Measurements from ENCODE around the gene MARK3. TPM values are rescaled to one million over a fixed set of nuclear protein-coding genes. Genes with fewer than 3 reads are reported as not detected.
A peak's percentile ranks its signal among the peaks of the same experiment; 100 is the strongest.

Gene MARK3
- total RNA-seq, 1 experiment from 2014 or later, result 81.9 TPM

DNA sequence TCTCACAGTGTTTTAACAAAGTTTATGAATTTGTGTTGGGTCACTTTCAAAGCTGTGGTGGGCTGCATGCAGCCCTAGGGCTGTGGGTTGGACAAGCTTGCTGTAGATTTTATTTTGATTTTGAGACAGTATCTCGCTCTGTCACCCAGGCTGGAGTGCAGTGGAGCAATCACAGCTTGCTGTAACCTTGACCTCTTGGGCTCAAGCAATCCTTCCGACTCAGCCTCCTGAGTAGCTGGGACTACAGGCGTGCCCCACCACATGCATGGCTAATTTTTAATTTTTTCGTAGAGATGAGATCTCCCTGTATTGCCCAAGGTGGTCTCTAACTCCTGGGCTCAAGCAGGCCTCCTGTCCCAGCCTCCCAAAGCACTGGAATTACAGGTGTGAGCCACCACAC, 5.4 kb downstream of the MARK3 start:
- Histone ChIP-seq H2BK20ac (ENCODE audit: low read depth, low read length, poor library complexity, severe bottlenecking) (no peak overlapping the region), H3K56ac (ENCODE audit: insufficient read length, low read depth, low read length) (no peak overlapping the region), H3K9ac (ENCODE audit: extremely low read depth, insufficient read length, low read length) (no peak overlapping the region), H2BK15ac (ENCODE audit: low read depth, low read length) (no peak overlapping the region), H4K91ac (ENCODE audit: insufficient read length, low read depth, low read length) (no peak overlapping the region), H3K18ac (ENCODE audit: insufficient read length, low read depth, low read length) (no peak overlapping the region), H2BK5ac (ENCODE audit: insufficient read length, low read length) (no peak overlapping the region), H2BK12ac (ENCODE audit: insufficient read length, low read depth, low read length) (no peak overlapping the region), H4K20me1 (ENCODE audit: control insufficient read depth, insufficient read depth, insufficient read length) (no peaks in the 10 kb centered on the region), H3K4me2 (ENCODE audit: insufficient read depth, insufficient read length, low read length) (no peak overlapping the region), H3K23ac (ENCODE audit: insufficient read length, low read depth, low read length) (no peak overlapping the region), H3K79me1 (ENCODE audit: insufficient read depth, low read depth, low read length, poor library complexity, severe bottlenecking) (peaks cover 4% of the 10 kb centered on the region), H3K79me2 (ENCODE audit: insufficient read depth, low read length) (peaks cover 38% of the 10 kb centered on the region), H3K4ac (ENCODE audit: low read depth, low read length) (no peak overlapping the region), H3K9me3 (ENCODE audit: control insufficient read depth, low read depth, low read length) (no peaks in the 10 kb centered on the region), H4K5ac (ENCODE audit: insufficient read length, low read depth, low read length) (no peak overlapping the region), H3T11ph (ENCODE audit: low read length) (no peak overlapping the region), H2AK5ac (ENCODE audit: insufficient read length, low read length) (no peak overlapping the region), H3K4me1 (ENCODE audit: insufficient read depth, low read length) (no peaks in the 10 kb centered on the region; the same call in 1 of the 2 replicates), H2BK120ac (ENCODE audit: low read depth, low read length, poor library complexity, severe bottlenecking) (no peak overlapping the region), H3K27ac (ENCODE audit: insufficient read length, low read depth, low read length) (no peak overlapping the region), H3K14ac (ENCODE audit: insufficient read depth, low read length) (no peak overlapping the region), H3K23me2 (ENCODE audit: insufficient read length, low read depth, low read length, poor library complexity, severe bottlenecking) (peaks cover 9% of the 10 kb centered on the region), H2AFZ (ENCODE audit: low read length) (no peak overlapping the region), H4K8ac (replicated peaks; ENCODE audit: insufficient read length, low read depth, low read length) (no peak overlapping the region), H3K27me3 (ENCODE audit: insufficient read depth, low read length) (no peaks in the 10 kb centered on the region; the same call in 1 of the 2 replicates)
- Mint-ChIP-seq H3K27me3 (ENCODE audit: low read depth) (no peaks in the 10 kb centered on the region), H3K27ac (peak overlapping the region in 2 of 3 experiments; percentile 76 to 77; a peak in 2 of 7 replicates), H3K36me3 (ENCODE audit: insufficient read depth in 1 of 3, low read depth in 3 of 3) (peaks cover 0 to 5% (median 2%) of the 10 kb centered on the region in 3 experiments; a peak in 5 of 7 replicates), H3K4me1 (peaks cover 29 to 32% of the 10 kb centered on the region in 2 experiments), H3K9me3 (no peaks in the 10 kb centered on the region), H3K4me3 (no peak overlapping the region)
- no CpG with 5 or more reads among the region's 4 CpGs for WGBS (ENCODE audit: extremely low coverage, insufficient read length, low lambda C conversion rate)
- no peak for DNase-seq
- TF ChIP-seq, protein P1, sequence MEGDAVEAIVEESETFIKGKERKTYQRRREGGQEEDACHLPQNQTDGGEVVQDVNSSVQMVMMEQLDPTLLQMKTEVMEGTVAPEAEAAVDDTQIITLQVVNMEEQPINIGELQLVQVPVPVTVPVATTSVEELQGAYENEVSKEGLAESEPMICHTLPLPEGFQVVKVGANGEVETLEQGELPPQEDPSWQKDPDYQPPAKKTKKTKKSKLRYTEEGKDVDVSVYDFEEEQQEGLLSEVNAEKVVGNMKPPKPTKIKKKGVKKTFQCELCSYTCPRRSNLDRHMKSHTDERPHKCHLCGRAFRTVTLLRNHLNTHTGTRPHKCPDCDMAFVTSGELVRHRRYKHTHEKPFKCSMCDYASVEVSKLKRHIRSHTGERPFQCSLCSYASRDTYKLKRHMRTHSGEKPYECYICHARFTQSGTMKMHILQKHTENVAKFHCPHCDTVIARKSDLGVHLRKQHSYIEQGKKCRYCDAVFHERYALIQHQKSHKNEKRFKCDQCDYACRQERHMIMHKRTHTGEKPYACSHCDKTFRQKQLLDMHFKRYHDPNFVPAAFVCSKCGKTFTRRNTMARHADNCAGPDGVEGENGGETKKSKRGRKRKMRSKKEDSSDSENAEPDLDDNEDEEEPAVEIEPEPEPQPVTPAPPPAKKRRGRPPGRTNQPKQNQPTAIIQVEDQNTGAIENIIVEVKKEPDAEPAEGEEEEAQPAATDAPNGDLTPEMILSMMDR (conservative IDR thresholded peaks at IDR 0.05), result no peak

All from H9 (cell line).